Neural cell (in vitro differentiated cells): ENCODE results near the gene CBLB.

Experiments used
- EZH2 ChIP-seq: fragments of 200-600, 300-800 bp; shearing (Covaris generic), sonication (generic); IDR thresholded peaks from 2 replicates; pipeline ENCODE4 v1.6.1; 2014; ENCODE audit warnings: antibody characterized with exemption, low read length, borderline replicate concordance, mild to moderate bottlenecking; ENCODE audit not compliant: insufficient read depth, poor library complexity, severe bottlenecking
- POLR2AphosphoS5 ChIP-seq: IDR thresholded peaks from 2 replicates; pipeline ENCODE4 v1.6.1; 2012
- TAF1 ChIP-seq: IDR thresholded peaks from 2 replicates; pipeline ENCODE4 v1.6.1; 2012; ENCODE audit warnings: low read depth
- TF ChIP-seq, protein P1 (sequence below): fragments of 450-650 bp; IDR thresholded peaks from 2 replicates; pipeline ENCODE4 v1.5.1; 2014; ENCODE audit warnings: antibody characterized with exemption, mild to moderate bottlenecking, moderate library complexity; ENCODE audit not compliant: poor library complexity, severe bottlenecking
- TF ChIP-seq, protein P2 (sequence below): IDR thresholded peaks from 2 replicates; pipeline ENCODE4 v1.6.1; 2012; ENCODE audit warnings: borderline replicate concordance

DNA sequence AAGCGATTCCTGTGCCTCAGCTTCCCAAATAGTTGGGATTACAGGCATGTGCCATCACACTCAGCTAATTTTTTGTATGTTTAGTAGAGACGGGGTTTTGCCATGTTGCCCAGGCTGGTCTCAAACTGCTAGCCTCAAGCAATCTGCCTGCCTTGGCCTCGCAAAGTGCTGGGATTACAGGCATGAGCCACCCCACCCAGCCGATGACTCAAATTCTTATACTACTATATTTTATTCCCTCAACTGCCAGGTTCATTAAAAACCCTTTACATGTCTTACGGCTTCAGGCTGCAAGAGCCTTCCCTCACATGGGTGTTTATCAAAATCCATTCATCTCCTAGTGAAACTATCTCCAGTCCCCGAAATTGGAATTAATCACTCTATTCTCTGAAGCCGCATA is 63.4 kb downstream of the CBLB start:
- TF ChIP-seq EZH2 (no peak), POLR2AphosphoS5 (no peak), TAF1 (no peak)
- TF ChIP-seq, protein P1, sequence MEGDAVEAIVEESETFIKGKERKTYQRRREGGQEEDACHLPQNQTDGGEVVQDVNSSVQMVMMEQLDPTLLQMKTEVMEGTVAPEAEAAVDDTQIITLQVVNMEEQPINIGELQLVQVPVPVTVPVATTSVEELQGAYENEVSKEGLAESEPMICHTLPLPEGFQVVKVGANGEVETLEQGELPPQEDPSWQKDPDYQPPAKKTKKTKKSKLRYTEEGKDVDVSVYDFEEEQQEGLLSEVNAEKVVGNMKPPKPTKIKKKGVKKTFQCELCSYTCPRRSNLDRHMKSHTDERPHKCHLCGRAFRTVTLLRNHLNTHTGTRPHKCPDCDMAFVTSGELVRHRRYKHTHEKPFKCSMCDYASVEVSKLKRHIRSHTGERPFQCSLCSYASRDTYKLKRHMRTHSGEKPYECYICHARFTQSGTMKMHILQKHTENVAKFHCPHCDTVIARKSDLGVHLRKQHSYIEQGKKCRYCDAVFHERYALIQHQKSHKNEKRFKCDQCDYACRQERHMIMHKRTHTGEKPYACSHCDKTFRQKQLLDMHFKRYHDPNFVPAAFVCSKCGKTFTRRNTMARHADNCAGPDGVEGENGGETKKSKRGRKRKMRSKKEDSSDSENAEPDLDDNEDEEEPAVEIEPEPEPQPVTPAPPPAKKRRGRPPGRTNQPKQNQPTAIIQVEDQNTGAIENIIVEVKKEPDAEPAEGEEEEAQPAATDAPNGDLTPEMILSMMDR: no peak
- TF ChIP-seq, protein P2, sequence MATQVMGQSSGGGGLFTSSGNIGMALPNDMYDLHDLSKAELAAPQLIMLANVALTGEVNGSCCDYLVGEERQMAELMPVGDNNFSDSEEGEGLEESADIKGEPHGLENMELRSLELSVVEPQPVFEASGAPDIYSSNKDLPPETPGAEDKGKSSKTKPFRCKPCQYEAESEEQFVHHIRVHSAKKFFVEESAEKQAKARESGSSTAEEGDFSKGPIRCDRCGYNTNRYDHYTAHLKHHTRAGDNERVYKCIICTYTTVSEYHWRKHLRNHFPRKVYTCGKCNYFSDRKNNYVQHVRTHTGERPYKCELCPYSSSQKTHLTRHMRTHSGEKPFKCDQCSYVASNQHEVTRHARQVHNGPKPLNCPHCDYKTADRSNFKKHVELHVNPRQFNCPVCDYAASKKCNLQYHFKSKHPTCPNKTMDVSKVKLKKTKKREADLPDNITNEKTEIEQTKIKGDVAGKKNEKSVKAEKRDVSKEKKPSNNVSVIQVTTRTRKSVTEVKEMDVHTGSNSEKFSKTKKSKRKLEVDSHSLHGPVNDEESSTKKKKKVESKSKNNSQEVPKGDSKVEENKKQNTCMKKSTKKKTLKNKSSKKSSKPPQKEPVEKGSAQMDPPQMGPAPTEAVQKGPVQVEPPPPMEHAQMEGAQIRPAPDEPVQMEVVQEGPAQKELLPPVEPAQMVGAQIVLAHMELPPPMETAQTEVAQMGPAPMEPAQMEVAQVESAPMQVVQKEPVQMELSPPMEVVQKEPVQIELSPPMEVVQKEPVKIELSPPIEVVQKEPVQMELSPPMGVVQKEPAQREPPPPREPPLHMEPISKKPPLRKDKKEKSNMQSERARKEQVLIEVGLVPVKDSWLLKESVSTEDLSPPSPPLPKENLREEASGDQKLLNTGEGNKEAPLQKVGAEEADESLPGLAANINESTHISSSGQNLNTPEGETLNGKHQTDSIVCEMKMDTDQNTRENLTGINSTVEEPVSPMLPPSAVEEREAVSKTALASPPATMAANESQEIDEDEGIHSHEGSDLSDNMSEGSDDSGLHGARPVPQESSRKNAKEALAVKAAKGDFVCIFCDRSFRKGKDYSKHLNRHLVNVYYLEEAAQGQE: no peak
